CD8-positive, alpha-beta memory T cell (primary cell): Measurements from ENCODE around the gene ASPG. TPM values are rescaled to one million over a fixed set of nuclear protein-coding genes. Genes with fewer than 3 reads are reported as not detected.
"Not testable (repeated sequence)": the region's sequence is repeated elsewhere in the genome, so short reads cannot be mapped to it uniquely, and the experiment has no call there.

ENCODE experiments used
- CTCF ChIA-PET: fragments of 350-600 bp; sonication (Branson Sonifier 250); formaldehyde crosslinking; loops from one replicate; lab custom pipeline; 2021; ENCODE audit warnings: antibody characterized with exemption; lab: Charles Lee
- POLR2A ChIA-PET: fragments of 350-600 bp; sonication (Branson Sonifier 250); formaldehyde crosslinking; loops from one replicate; lab custom pipeline; 2021; ENCODE audit warnings: antibody characterized with exemption; lab: Charles Lee
- DNase-seq, 5 donors: peaks; one replicate each; pipeline versions ENCODE4 v3.0.0 to v3.0.0-alpha.2; 2020 to 2022; ENCODE audit warnings: mixed read lengths in 1 of 5
- H3K27ac ChIP-seq: one replicate; pipeline ENCODE4 v1.7.0; 2013; ENCODE audit warnings: low read depth, mild to moderate bottlenecking, low read length, moderate library complexity
- H3K27me3 ChIP-seq: 2 replicates; pipeline ENCODE4 v1.7.0; 2013; ENCODE audit warnings: low read length, mild to moderate bottlenecking; ENCODE audit not compliant: insufficient read depth, poor library complexity, severe bottlenecking
- H3K36me3 ChIP-seq: 2 replicates; pipeline ENCODE4 v1.7.0; 2013; ENCODE audit warnings: mild to moderate bottlenecking, low read length, moderate library complexity; ENCODE audit not compliant: insufficient read depth
- H3K4me1 ChIP-seq: 2 replicates; pipeline ENCODE4 v1.7.0; 2013; ENCODE audit warnings: mild to moderate bottlenecking, low read length, moderate library complexity; ENCODE audit not compliant: insufficient read depth
- H3K4me3 ChIP-seq: 2 replicates; pipeline ENCODE4 v1.7.0; 2013; ENCODE audit warnings: mild to moderate bottlenecking, low read length
- H3K9me3 ChIP-seq: 2 replicates; pipeline ENCODE4 v1.7.0; 2013; ENCODE audit warnings: mild to moderate bottlenecking, low read length
- H3K27ac Mint-ChIP-seq, 8 donors: one replicate each; pipeline ENCODE4 v1.8.0; 2020 to 2021; ENCODE audit warnings: mixed read lengths in 8 of 8, mild to moderate bottlenecking in 6 of 8, inconsistent platforms in 3 of 8, moderate library complexity in 3 of 8
- H3K27me3 Mint-ChIP-seq, 2 donors: one replicate each; pipeline ENCODE4 v1.8.0; 2020 to 2021; ENCODE audit warnings: mixed read lengths in 2 of 2, mild to moderate bottlenecking in 1 of 2, moderate library complexity in 1 of 2
- H3K36me3 Mint-ChIP-seq, 3 donors: one replicate each; pipeline ENCODE4 v1.8.0; 2020 to 2021; ENCODE audit warnings: mixed read lengths in 3 of 3, inconsistent platforms in 1 of 3, mild to moderate bottlenecking in 1 of 3
- H3K4me1 Mint-ChIP-seq, 3 donors: one replicate each; pipeline ENCODE4 v1.8.0; 2020 to 2021; ENCODE audit warnings: mixed read lengths in 3 of 3, inconsistent platforms in 1 of 3, mild to moderate bottlenecking in 1 of 3
- H3K4me3 Mint-ChIP-seq, 7 donors: one replicate each; pipeline ENCODE4 v1.8.0; 2020 to 2021; ENCODE audit warnings: mixed read lengths in 7 of 7, mild to moderate bottlenecking in 6 of 7, moderate library complexity in 4 of 7, inconsistent platforms in 2 of 7
- H3K9me3 Mint-ChIP-seq, 5 donors: one replicate each; pipeline ENCODE4 v1.8.0; 2020 to 2022; ENCODE audit warnings: mixed read lengths in 5 of 5, mild to moderate bottlenecking in 3 of 5, moderate library complexity in 2 of 5, inconsistent platforms in 1 of 5
- polyA plus RNA-seq: library from polyadenylated mRNA; unstranded; fragments of 300-500 nt; fragmentation: Illumina TruSeq; gene quantifications from one replicate; pipeline ENCODE4 v1.2.3, GENCODE V29; 2021
- total RNA-seq, 2 experiments: library from RNA; stranded (reverse); gene quantifications; one replicate each; pipeline ENCODE4 v1.2.3, GENCODE V29; 2021

Gene ASPG
- total and polyA plus RNA-seq, 3 experiments from 2014 or later, result not detected

GRCh38 chr14:104151026-104151381 is 65.5 kb downstream of the ASPG start:
- no peak overlapping the region for H3K27ac Mint-ChIP-seq
- peaks cover 3 to 11% of the 10 kb centered on the region in 2 donors for H3K27me3 Mint-ChIP-seq
- no peaks in the 10 kb centered on the region for H3K36me3 ChIP-seq
- no peaks in the 10 kb centered on the region for H3K27me3 ChIP-seq
- no peak for DNase-seq
- no peaks in the 10 kb centered on the region for H3K36me3 Mint-ChIP-seq
- ChIA-PET POLR2A (no interaction called here), CTCF (no interaction called here)
- no peaks in the 10 kb centered on the region for H3K4me1 Mint-ChIP-seq
- no peak overlapping the region for H3K27ac ChIP-seq
- no peaks in the 10 kb centered on the region for H3K9me3 ChIP-seq
- H3K9me3 Mint-ChIP-seq, result no peaks in the 10 kb centered on the region
- no peaks in the 10 kb centered on the region for H3K4me1 ChIP-seq
- no peak overlapping the region for H3K4me3 Mint-ChIP-seq
- no peak overlapping the region for H3K4me3 ChIP-seq

- no peaks in the 10 kb centered on the region for H3K4me1 Mint-ChIP-seq
- H3K9me3 Mint-ChIP-seq, result no peaks in the 10 kb centered on the region
- Histone ChIP-seq H3K27ac (no peak overlapping the region), H3K4me3 (no peak overlapping the region), H3K4me1 (no peaks in the 10 kb centered on the region), H3K9me3 (no peaks in the 10 kb centered on the region), H3K36me3 (no peaks in the 10 kb centered on the region), H3K27me3 (no peaks in the 10 kb centered on the region)
- H3K4me3 Mint-ChIP-seq, result no peak overlapping the region
- no peak for DNase-seq
- ChIA-PET POLR2A (no interaction called here), CTCF (no interaction called here)
- no peaks in the 10 kb centered on the region for H3K36me3 Mint-ChIP-seq
- peaks cover 0 to 9% of the 10 kb centered on the region in 2 donors for H3K27me3 Mint-ChIP-seq
- no peak overlapping the region for H3K27ac Mint-ChIP-seq
These were observed 66.2 kb downstream of the ASPG start for GRCh38 chr14:104151566-104152245.

GRCh38 chr14:104152246-104152575 is 66.7 kb downstream of the ASPG start:
- no peak overlapping the region for H3K4me3 Mint-ChIP-seq
- Histone ChIP-seq H3K36me3 (no peaks in the 10 kb centered on the region), H3K4me3 (no peak overlapping the region), H3K9me3 (no peaks in the 10 kb centered on the region), H3K27ac (no peak overlapping the region), H3K4me1 (no peaks in the 10 kb centered on the region), H3K27me3 (no peaks in the 10 kb centered on the region)
- CTCF ChIA-PET, result no interaction called here
- peaks cover 0 to 9% of the 10 kb centered on the region in 2 donors for H3K27me3 Mint-ChIP-seq
- H3K9me3 Mint-ChIP-seq, result no peaks in the 10 kb centered on the region
- H3K36me3 Mint-ChIP-seq, result no peaks in the 10 kb centered on the region
- no peak overlapping the region for H3K27ac Mint-ChIP-seq
- no peak for DNase-seq
- H3K4me1 Mint-ChIP-seq, result no peaks in the 10 kb centered on the region
- POLR2A ChIA-PET, result no interaction called here

GRCh38 chr14:104152686-104153393 is 67.3 kb downstream of the ASPG start:
- no peaks in the 10 kb centered on the region for H3K9me3 ChIP-seq
- H3K9me3 Mint-ChIP-seq, result no peaks in the 10 kb centered on the region
- H3K4me1 ChIP-seq, result no peaks in the 10 kb centered on the region
- no peaks in the 10 kb centered on the region for H3K36me3 ChIP-seq
- no peak overlapping the region for H3K27ac ChIP-seq
- DNase-seq, result no peak
- peaks cover 0 to 9% of the 10 kb centered on the region in 2 donors for H3K27me3 Mint-ChIP-seq
- no peaks in the 10 kb centered on the region for H3K36me3 Mint-ChIP-seq
- ChIA-PET CTCF (no interaction called here), POLR2A (interaction anchor here (0.5 kb wide), 1 partner anchor 312 kb away, joined by 3 read pairs; no protein-coding TSS in a partner anchor)
- H3K4me3 ChIP-seq, result no peak overlapping the region
- no peak overlapping the region for H3K27ac Mint-ChIP-seq
- no peak overlapping the region for H3K4me3 Mint-ChIP-seq
- no peaks in the 10 kb centered on the region for H3K27me3 ChIP-seq
- H3K4me1 Mint-ChIP-seq, result no peaks in the 10 kb centered on the region

- H3K27ac Mint-ChIP-seq, result not testable (repeated sequence)
These were observed 67.9 kb downstream of the ASPG start for GRCh38 chr14:104153394-104153755.

GRCh38 chr14:104154246-104154645 is 68.7 kb downstream of the ASPG start:
- Mint-ChIP-seq H3K9me3 (no peaks in the 10 kb centered on the region), H3K4me3 (no peak overlapping the region), H3K27me3 (peaks cover 0 to 6% of the 10 kb centered on the region in 2 donors), H3K27ac (no peak overlapping the region), H3K36me3 (no peaks in the 10 kb centered on the region), H3K4me1 (no peaks in the 10 kb centered on the region)
- Histone ChIP-seq H3K9me3 (no peaks in the 10 kb centered on the region), H3K27me3 (no peaks in the 10 kb centered on the region), H3K36me3 (no peaks in the 10 kb centered on the region), H3K4me1 (no peaks in the 10 kb centered on the region), H3K4me3 (no peak overlapping the region), H3K27ac (no peak overlapping the region)
- DNase-seq, result no peak
- CTCF ChIA-PET, result no interaction called here
- POLR2A ChIA-PET, result no interaction called here

More at GRCh38 chr14:104153394-104153755, 67.9 kb downstream of the ASPG start:
- H3K9me3 ChIP-seq, H3K36me3 Mint-ChIP-seq, H3K4me3 Mint-ChIP-seq, H3K9me3 Mint-ChIP-seq, H3K27ac ChIP-seq, DNase-seq, CTCF ChIA-PET, H3K4me3 ChIP-seq, POLR2A ChIA-PET, H3K4me1 Mint-ChIP-seq, H3K36me3 ChIP-seq, H3K27me3 ChIP-seq, H3K27me3 Mint-ChIP-seq, H3K4me1 ChIP-seq: not testable (repeated sequence)

- Histone ChIP-seq H3K4me3 (no peak overlapping the region), H3K9me3 (no peaks in the 10 kb centered on the region), H3K27ac (no peak overlapping the region), H3K27me3 (no peaks in the 10 kb centered on the region), H3K36me3 (no peaks in the 10 kb centered on the region), H3K4me1 (no peaks in the 10 kb centered on the region)
- Mint-ChIP-seq H3K27me3 (peaks cover 0 to 6% of the 10 kb centered on the region in 2 donors), H3K4me3 (no peak overlapping the region), H3K4me1 (no peaks in the 10 kb centered on the region), H3K36me3 (no peaks in the 10 kb centered on the region), H3K27ac (no peak overlapping the region), H3K9me3 (no peaks in the 10 kb centered on the region)
- POLR2A ChIA-PET, result no interaction called here
- CTCF ChIA-PET, result no interaction called here
- DNase-seq, result no peak
These were observed 70.0 kb downstream of the ASPG start for GRCh38 chr14:104155513-104155912.

- H3K36me3 ChIP-seq, result no peaks in the 10 kb centered on the region
- ChIA-PET CTCF (no interaction called here), POLR2A (no interaction called here)
- Mint-ChIP-seq H3K27ac (peak overlapping the region in 1 of 8 donors; percentile 64), H3K27me3 (peaks cover 0 to 6% of the 10 kb centered on the region in 2 donors), H3K36me3 (no peaks in the 10 kb centered on the region), H3K9me3 (no peaks in the 10 kb centered on the region), H3K4me1 (no peaks in the 10 kb centered on the region), H3K4me3 (no peak overlapping the region)
- no peak overlapping the region for H3K4me3 ChIP-seq
- H3K27ac ChIP-seq, result no peak overlapping the region
- no peaks in the 10 kb centered on the region for H3K4me1 ChIP-seq
- H3K9me3 ChIP-seq, result no peaks in the 10 kb centered on the region
- H3K27me3 ChIP-seq, result no peaks in the 10 kb centered on the region
- no peak for DNase-seq
These were observed 70.6 kb downstream of the ASPG start for GRCh38 chr14:104156142-104156541.
